Transverse colon (tissue), 4 donors: ENCODE results near the gene EFNA1.

Experiments
- EP300 ChIP-seq: sonication (generic); formaldehyde crosslinking; IDR thresholded peaks from one replicate; pipeline ENCODE4 v1.6.1; 2017; ENCODE audit warnings: antibody characterized with exemption, low read depth
- POLR2A ChIP-seq: fragments of 450-650 bp; IDR thresholded peaks from one replicate; pipeline ENCODE4 v1.6.1; 2016; ENCODE audit warnings: antibody characterized with exemption, mild to moderate bottlenecking, moderate library complexity
- POLR2AphosphoS5 ChIP-seq, 3 donors: sonication (generic); formaldehyde crosslinking; IDR thresholded peaks; one replicate each; pipeline ENCODE4 v1.6.1; 2016; ENCODE audit warnings: antibody characterized with exemption in 3 of 3
- TF ChIP-seq, protein P1 (sequence below), 5 experiments: fragments of 200-600 bp in 3 of 5; fragments of 450-650 bp in 2 of 5; sonication (generic) in 3 of 5; IDR thresholded peaks; 1 replicate in 2 of 5; 2 replicates in 3 of 5; pipeline ENCODE4 v1.5.1; 2016 to 2017; ENCODE audit warnings: antibody characterized with exemption in 5 of 5, inconsistent platforms in 3 of 5, mild to moderate bottlenecking in 2 of 5, moderate library complexity in 1 of 5

DNA sequence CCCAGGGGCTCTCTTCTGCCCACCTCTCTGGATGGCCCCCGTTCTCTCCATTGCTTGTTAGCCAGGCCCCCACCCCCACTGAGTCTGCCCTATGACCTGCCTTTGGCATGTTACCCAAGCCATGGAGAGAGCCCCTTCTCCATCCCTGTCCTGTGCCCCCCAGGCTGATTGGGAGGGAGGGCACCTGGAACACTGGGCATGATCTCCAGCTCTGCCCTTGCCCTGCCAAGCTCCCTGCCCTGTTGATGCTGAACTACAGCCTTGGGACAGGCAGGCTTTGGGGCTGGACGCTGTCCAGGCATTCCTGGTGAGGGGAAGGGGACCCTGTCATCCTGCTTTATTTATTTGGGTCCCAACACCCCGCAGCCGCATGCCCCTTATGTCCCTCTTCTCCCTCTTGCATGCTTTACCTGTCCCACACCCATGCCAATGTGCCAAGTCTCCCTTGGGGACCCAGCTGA lies 56.7 kb downstream of the EFNA1 start:
- TF ChIP-seq POLR2AphosphoS5 (IDR thresholded peaks at IDR 0.05), result no peak
- TF ChIP-seq, protein P1, sequence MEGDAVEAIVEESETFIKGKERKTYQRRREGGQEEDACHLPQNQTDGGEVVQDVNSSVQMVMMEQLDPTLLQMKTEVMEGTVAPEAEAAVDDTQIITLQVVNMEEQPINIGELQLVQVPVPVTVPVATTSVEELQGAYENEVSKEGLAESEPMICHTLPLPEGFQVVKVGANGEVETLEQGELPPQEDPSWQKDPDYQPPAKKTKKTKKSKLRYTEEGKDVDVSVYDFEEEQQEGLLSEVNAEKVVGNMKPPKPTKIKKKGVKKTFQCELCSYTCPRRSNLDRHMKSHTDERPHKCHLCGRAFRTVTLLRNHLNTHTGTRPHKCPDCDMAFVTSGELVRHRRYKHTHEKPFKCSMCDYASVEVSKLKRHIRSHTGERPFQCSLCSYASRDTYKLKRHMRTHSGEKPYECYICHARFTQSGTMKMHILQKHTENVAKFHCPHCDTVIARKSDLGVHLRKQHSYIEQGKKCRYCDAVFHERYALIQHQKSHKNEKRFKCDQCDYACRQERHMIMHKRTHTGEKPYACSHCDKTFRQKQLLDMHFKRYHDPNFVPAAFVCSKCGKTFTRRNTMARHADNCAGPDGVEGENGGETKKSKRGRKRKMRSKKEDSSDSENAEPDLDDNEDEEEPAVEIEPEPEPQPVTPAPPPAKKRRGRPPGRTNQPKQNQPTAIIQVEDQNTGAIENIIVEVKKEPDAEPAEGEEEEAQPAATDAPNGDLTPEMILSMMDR (IDR thresholded peaks at IDR 0.05), result no peak
- TF ChIP-seq EP300, result no peak
- no peak for TF ChIP-seq POLR2A
